ENCODE measurements around the gene ZEB2. TPM values are rescaled to one million over a fixed set of nuclear protein-coding genes. Genes with fewer than 3 reads are reported as not detected.

The ZEB2 gene
- polyA plus RNA-seq, 2 of the 4 experiments (the other 2 are of a cell fraction): 4.2 to 7.0 TPM

DNA sequence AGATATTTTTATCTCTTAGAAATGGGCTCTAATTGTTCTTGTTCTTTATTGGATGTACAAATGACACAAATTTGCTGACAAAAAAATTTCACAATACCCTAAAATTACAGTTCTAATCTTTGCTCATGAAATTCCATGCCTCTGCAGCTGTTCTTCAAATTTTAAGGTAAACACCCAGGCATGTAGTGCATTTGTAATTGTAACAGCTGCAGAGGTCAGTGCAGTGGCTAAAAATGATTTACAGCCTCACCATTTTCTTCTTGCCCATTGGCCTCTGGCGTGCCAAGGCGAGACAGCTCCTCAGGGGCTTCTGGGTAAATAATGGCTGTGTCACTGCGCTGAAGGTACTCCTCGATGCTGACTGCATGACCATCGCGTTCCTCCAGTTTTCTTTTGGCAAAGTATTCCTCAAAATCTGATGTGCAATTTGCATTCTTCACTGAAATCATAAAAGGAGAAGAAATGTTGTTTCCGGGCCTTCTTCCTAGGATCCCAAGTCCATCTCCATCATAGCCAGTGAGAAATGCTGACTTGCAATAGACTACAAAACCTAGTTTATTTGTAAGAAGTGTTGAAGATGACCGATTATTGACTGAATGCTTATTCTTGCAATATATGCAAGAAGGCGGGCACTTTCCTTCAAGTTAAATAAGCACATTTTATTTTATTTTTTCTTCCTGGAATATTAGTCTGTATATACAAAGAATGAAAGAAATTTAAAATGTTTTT lies 115.2 kb downstream of the ZEB2 start:
- ChIA-PET POLR2A (no interaction called here), CTCF (no interaction called here)
- no peaks in the 10 kb centered on the region for H3K9me3 ChIP-seq
- no peak for FAIRE-seq
- H3K27ac ChIP-seq: no peak overlapping the region
- TF ChIP-seq FOSL2 (IDR thresholded peaks at IDR 0.05): no peak
- TF ChIP-seq FOSL2 (CRISPR knock-in tag; IDR thresholded peaks at IDR 0.05): no peak
- no peak for TF ChIP-seq HOXB13 (CRISPR knock-in tag; IDR thresholded peaks at IDR 0.05; ENCODE audit: low read depth)
- TF ChIP-seq MAFK (IDR thresholded peaks at IDR 0.05; ENCODE audit: partially characterized antibody): peak; percentile 38
- DNase-seq (ENCODE audit: low read depth in 1 of 2, low spot score in 1 of 2): no peak
- WGBS (ENCODE audit: missing lambda C conversion rate): 91% methylated on average over 9 of the region's 9 CpGs
- H3K4me2 ChIP-seq: no peak overlapping the region
- no peak for ATAC-seq
- no peak overlapping the region for H3K4me3 ChIP-seq
- no peaks in the 10 kb centered on the region for H3K4me1 ChIP-seq

DNA sequence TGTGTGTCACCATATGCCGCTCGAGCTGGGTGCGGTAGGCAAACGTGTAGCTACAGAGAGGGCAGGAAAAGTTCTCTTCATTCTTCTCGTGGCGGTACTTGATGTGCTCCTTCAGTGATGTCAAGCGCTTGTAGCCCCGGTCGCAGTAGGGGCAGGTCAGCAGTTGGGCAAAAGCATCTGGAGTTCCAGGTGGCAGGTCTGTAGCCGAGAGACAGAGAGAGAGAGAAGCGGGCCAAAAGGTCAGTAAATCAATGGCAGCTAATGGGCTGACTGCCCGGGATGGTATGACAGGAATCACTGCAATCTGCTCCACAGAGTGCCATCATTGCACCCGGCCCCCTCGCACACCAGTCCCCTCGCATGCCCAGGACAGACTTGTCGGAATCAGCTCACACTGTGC lies 116.0 kb downstream of the ZEB2 start:
- CTCF ChIA-PET: interaction anchor here (0.7 kb wide), 1 partner anchor 93 kb away, joined by 3 read pairs; no protein-coding TSS in a partner anchor
- no peak for ATAC-seq
- POLR2A ChIA-PET: no interaction called here
- FAIRE-seq: no peak
- Histone ChIP-seq H3K4me1 (no peaks in the 10 kb centered on the region), H3K27ac (no peak overlapping the region), H3K4me3 (no peak overlapping the region), H3K4me2 (no peak overlapping the region), H3K9me3 (no peaks in the 10 kb centered on the region)
- no peak for DNase-seq (ENCODE audit: low read depth in 1 of 2, low spot score in 1 of 2)
- TF ChIP-seq POLR2A (IDR thresholded peaks at IDR 0.05; ENCODE audit: low read length): no peak
- WGBS (ENCODE audit: missing lambda C conversion rate): 86% methylated on average over 16 of the region's 16 CpGs

DNA sequence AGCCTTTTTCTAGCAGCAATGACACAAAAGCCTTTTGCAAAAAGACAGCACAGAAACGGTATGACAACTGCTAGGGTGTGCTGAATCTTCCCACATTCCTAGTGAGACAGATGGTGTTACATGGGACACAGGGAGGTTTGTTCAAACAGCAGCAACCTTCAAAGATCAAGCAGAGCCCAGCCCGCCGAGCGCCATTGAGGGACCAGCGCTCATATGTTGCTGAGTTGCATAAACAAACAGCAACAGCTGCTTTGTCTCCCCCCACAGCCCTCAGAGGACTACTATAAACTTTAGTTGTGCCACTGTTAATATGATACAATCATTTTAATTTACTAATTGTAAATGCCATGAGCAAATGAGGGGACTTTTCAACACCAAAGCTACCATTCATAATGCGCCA lies 117.7 kb downstream of the ZEB2 start:
- ChIA-PET POLR2A (no interaction called here), CTCF (no interaction called here)
- DNase-seq (ENCODE audit: low read depth in 1 of 2, low spot score in 1 of 2) (no peak), ATAC-seq (no peak), FAIRE-seq (no peak)
- WGBS (ENCODE audit: missing lambda C conversion rate): 87% methylated on average over 6 of the region's 6 CpGs
- Histone ChIP-seq H3K4me1 (no peaks in the 10 kb centered on the region), H3K4me3 (no peak overlapping the region), H3K4me2 (no peak overlapping the region), H3K9me3 (no peaks in the 10 kb centered on the region), H3K27ac (no peak overlapping the region)
- TF ChIP-seq SREBF2 (IDR thresholded peaks at IDR 0.05) (no peak), JUNB (IDR thresholded peaks at IDR 0.05) (no peak), GATA3 (IDR thresholded peaks at IDR 0.05; ENCODE audit: borderline replicate concordance) (no peak), RARB (CRISPR knock-in tag; IDR thresholded peaks at IDR 0.05) (no peak), POLR2A (IDR thresholded peaks at IDR 0.05; ENCODE audit: low read length) (no peak), FOSB (CRISPR knock-in tag; IDR thresholded peaks at IDR 0.05) (no peak), JUN (IDR thresholded peaks at IDR 0.05) (no peak), MAZ (IDR thresholded peaks at IDR 0.05; ENCODE audit: borderline replicate concordance, low read depth, low read length) (no peak), RNF2 (IDR thresholded peaks at IDR 0.05; ENCODE audit: borderline replicate concordance, low read depth) (no peak), CBX8 (IDR thresholded peaks at IDR 0.05) (no peak), ESRRA (IDR thresholded peaks at IDR 0.05; ENCODE audit: borderline replicate concordance, low read length) (no peak), ZNF302 (CRISPR knock-in tag; IDR thresholded peaks at IDR 0.05) (no peak), CBX2 (IDR thresholded peaks at IDR 0.05; ENCODE audit: borderline replicate concordance, low read depth) (no peak), CEBPB (IDR thresholded peaks at IDR 0.05) (no peak), RCOR1 (IDR thresholded peaks at IDR 0.05; ENCODE audit: low read depth, low read length) (no peak), POLR2AphosphoS2 (conservative IDR thresholded peaks at IDR 0.05; ENCODE audit: low read length) (no peak), ZSCAN20 (CRISPR knock-in tag; IDR thresholded peaks at IDR 0.05) (no peak)
- TF ChIP-seq, protein P1, sequence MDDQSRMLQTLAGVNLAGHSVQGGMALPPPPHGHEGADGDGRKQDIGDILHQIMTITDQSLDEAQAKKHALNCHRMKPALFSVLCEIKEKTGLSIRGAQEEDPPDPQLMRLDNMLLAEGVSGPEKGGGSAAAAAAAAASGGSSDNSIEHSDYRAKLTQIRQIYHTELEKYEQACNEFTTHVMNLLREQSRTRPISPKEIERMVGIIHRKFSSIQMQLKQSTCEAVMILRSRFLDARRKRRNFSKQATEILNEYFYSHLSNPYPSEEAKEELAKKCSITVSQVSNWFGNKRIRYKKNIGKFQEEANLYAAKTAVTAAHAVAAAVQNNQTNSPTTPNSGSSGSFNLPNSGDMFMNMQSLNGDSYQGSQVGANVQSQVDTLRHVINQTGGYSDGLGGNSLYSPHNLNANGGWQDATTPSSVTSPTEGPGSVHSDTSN (IDR thresholded peaks at IDR 0.05): no peak
- TF ChIP-seq, protein P2, sequence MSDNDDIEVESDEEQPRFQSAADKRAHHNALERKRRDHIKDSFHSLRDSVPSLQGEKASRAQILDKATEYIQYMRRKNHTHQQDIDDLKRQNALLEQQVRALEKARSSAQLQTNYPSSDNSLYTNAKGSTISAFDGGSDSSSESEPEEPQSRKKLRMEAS (IDR thresholded peaks at IDR 0.05): no peak
- TF ChIP-seq, protein P3, sequence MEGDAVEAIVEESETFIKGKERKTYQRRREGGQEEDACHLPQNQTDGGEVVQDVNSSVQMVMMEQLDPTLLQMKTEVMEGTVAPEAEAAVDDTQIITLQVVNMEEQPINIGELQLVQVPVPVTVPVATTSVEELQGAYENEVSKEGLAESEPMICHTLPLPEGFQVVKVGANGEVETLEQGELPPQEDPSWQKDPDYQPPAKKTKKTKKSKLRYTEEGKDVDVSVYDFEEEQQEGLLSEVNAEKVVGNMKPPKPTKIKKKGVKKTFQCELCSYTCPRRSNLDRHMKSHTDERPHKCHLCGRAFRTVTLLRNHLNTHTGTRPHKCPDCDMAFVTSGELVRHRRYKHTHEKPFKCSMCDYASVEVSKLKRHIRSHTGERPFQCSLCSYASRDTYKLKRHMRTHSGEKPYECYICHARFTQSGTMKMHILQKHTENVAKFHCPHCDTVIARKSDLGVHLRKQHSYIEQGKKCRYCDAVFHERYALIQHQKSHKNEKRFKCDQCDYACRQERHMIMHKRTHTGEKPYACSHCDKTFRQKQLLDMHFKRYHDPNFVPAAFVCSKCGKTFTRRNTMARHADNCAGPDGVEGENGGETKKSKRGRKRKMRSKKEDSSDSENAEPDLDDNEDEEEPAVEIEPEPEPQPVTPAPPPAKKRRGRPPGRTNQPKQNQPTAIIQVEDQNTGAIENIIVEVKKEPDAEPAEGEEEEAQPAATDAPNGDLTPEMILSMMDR (IDR thresholded peaks at IDR 0.05): no peak
